GM23248 (cell line): ENCODE measurements around the gene ATP4A.

Source experiments
- EZH2 ChIP-seq: fragments of 200-600 bp; sonication (generic); IDR thresholded peaks from 2 replicates; pipeline ENCODE4 v1.6.1; 2018; ENCODE audit warnings: antibody characterized with exemption, mild to moderate bottlenecking; ENCODE audit not compliant: insufficient read depth, poor library complexity, severe bottlenecking
- EZH2phosphoT487 ChIP-seq: fragments of 200-600 bp; sonication (generic); IDR thresholded peaks from 2 replicates; pipeline ENCODE4 v1.6.1; 2018; ENCODE audit warnings: antibody characterized with exemption, moderate library complexity, mild to moderate bottlenecking, low read depth; ENCODE audit not compliant: insufficient read depth

- TF ChIP-seq EZH2 (no peak), EZH2phosphoT487 (no peak)
Observed at GRCh38 chr19:35521124-35521743, 42.2 kb downstream of the ATP4A start.
